GM21528 (cell line): ENCODE data around the gene F7.

ENCODE experiments used
- ATAC-seq: cut with Tn5 transposase; IDR thresholded peaks from one replicate; pipeline ENCODE4 v1.9.1; 2021; ENCODE audit warnings: mild to moderate bottlenecking, moderate library complexity; ENCODE audit not compliant: unreplicated experiment, low FRiP score

The F7 gene

DNA sequence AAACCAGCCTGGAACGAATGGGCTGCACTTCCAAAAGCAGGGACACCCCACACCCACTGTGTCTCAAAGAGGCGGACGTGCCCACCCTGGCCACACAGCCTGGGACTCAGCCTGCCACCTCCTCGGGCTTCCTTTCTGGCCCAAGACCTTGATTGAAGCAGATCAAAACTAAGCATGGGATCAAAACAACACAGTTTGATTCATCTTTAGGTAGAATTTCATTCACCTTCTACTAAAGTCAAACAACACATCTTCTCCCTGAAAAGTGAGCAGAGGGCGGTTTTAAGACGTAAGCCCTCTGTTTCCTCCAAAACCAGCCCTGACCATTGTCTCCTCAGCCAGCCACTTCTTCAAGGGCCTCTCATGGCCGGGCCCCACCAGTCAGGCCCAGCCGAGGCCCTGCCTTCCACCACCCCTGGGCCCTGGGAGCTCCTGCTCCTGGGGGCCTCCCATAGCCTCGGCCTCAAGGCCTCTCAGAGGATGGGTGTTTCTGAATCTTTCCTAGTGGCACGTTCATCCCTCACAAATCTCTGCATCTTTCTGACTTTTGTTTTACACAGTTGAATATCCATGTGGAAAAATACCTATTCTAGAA, 10.7 kb downstream of the F7 start:
- no peak for ATAC-seq

DNA sequence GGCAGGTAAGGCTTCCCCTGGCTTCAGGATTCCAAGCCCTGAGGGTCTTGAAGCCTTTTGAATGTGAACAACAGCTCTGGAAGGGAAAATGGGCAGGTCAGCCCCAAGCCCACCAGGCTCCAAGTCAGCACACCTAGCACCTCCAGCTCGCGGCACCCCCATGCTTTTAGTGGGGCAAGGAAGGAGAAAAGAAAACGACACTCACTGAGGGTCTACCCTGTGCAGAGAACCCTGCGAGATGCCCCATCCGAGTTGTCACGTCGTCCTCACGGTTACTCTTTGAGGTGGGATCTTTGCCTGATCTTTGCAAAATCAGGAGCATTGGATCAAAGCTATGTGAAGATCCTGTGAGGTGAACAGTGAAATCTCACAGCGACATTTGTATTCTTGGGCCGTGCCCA, 11.3 kb downstream of the F7 start:
- ATAC-seq = no peak

DNA sequence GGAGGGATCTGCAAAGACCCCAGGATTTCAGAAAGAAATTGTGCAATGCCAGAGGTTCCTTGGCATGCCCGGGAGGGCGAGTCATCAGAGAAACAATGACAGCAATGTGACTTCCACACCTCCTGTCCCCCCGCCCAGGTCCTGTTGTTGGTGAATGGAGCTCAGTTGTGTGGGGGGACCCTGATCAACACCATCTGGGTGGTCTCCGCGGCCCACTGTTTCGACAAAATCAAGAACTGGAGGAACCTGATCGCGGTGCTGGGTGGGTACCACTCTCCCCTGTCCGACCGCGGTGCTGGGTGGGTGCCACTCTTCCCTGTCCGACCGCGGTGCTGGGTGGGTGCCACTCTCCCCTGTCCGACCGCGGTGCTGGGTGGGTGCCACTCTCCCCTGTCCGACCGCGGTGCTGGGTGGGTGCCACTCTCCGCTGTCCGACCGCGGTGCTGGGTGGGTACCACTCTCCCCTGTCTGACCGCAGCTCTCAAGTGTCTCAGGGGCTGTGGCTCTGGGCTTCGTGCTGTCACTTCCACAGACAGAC, 11.8 kb downstream of the F7 start:
- no peak for ATAC-seq

DNA sequence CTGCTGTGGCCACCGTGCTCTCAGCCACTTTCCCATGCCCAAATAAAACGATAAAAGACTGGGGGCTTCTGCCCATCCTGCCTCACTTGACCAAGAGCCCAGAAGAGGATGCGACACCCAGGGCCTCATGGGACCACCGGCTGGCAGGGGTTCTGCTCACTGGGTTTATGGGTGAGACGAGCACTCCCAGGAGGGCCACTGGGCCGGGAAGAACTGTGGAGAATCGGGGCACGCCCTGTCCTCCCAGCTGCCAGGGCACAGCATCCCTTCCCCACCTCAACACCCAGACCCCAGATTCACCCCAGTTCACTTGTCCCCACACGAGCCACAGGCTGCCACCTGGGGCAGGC, 12.3 kb downstream of the F7 start:
- ATAC-seq = no peak

GRCh38 chr13:113118261-113119021, 12.8 kb downstream of the F7 start:
- no peak for ATAC-seq

DNA sequence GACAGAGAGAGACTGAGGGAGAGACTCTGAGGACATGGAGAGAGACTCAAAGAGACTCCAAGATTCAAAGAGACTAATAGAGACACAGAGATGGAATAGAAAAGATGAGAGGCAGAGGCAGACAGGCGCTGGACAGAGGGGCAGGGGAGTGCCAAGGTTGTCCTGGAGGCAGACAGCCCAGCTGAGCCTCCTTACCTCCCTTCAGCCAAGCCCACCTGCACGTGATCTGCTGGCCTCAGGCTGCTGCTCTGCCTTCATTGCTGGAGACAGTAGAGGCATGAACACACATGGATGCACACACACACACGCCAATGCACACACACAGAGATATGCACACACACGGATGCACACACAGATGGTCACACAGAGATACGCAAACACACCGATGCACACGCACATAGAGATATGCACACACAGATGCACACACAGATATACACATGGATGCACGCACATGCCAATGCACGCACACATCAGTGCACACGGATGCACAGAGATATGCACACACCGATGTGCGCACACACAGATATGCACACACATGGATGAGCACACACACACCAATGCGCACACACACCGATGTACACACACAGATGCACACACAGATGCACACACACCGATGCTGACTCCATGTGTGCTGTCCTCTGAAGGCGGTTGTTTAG, 13.7 kb downstream of the F7 start:
- ATAC-seq = no peak

- ATAC-seq = no peak
Observed at GRCh38 chr13:113119822-113120189, 14.2 kb downstream of the F7 start.

DNA sequence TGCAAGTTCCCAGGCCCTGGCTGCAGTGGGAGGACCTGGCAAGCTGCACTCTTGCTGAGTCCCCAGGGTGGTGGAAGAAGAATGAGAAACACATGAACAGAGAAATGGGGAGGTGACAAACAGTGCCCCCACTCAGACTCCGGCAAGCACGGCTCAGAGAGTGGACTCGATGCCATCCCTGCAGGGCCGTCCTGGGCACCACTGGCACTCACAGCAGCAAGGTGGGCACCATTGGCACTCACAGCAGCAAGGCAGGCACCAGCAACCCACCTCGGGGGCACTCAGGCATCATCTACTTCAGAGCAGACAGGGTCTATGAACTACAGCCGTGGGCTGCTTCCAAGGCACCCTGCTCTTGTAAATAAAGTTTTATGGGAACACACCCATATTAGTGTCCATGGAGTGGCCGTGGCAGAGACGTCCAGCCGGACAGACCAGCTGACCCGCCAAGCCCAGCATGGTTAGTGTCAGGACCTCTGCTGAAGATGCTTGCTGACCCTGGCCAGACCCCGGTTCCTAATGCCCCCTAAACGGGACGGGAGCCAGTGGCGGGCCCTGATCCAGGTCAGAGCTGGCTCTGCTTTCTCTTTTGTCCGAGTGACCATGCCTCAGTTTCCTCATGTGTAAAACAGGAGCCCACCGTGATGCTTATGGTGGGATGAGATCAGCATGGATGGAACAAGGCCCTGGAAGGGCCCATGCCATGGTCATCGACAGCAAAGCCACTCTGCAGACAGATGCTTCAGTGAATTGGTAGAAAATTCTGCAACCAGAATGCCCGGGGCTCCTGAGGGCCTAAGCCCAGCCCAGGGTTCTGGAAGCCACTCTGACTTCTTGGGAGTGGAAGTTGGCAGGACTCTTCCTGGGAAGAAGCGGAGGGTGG, 14.9 kb downstream of the F7 start:
- ATAC-seq = no peak

DNA sequence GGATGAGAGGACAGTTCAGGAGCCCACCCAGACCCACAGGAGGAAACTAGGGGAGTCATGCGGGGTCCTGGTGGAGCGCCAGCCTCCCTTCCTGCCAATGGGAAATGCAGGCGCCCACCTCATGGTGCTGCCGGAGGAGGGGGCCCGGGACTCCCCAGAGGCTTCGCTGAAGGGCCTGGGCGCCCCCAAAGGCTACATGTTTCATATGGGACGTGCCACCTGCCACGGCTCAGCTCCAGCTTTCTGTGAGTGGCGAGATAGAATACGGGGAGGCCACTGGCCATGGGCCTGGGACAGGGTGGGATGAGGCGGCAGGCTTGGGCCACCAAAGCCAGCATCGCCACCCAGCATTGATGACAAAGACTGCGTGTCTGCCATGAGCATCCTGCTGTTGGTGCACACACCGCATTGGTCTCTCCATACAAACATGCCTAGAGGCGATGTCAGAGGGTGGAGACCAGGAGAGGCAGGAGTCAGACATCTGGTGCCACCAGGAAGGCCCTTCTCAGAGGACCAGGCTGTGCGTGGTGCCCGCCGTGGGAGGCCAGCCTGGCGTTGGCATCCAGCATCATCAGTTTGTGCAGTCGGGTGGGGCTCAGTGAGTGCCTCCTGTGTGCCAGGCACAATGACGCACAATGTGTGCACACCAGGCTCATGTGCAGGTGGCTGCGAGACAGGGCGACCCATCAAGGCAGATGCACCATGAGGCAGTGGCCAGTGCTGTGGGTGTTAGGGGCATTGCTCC, 15.8 kb downstream of the F7 start:
- ATAC-seq = no peak

- no peak for ATAC-seq
Observed at GRCh38 chr13:113121928-113122471, 16.4 kb downstream of the F7 start.

GRCh38 chr13:113122550-113123225, 17.1 kb downstream of the F7 start, which contains the start of gene F10:
F10 (plus strand) TSS chr13:113122799; CDS start chr13:113122856, 57 bp downstream.
- no peak for ATAC-seq

GRCh38 chr13:113123226-113124201, 17.9 kb downstream of the F7 start:
- no peak for ATAC-seq

DNA sequence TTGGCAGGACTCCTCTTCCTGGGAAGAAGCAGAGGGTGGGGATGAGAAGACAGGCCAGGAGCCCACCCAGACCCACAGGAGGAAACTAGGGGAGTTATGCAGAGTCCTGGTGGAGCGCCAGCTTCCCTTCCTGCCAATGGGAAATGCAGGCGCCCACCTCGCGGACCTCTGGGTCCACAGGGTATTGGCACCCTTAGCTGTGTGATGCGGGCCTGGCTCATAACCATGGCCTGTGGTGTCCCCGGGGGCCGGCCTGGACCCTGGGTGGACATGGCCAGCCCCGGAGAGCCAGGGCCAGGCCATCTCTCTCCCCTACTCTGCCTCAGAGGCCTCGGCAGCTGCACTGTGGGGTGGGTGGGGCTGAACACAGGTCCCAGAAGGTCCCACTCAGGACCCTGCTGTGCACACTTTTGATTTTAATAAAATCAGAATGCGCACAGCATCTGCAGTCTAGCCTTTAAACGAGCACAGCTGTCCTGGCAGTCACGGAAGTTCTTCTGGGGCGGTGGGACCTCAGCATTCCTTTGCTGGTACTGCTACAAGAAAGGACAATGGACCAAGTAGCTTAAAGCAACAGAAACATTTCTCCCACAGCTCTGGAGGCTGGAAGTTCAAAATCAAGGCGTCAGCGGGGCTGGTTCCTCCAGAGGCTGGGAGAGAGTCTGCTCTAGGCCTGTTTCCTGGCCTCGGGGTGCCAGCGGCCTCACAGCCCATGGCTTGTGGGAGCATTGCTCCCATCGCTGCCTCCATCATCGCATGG, 18.8 kb downstream of the F7 start:
- no peak for ATAC-seq

- ATAC-seq = no peak
Observed at GRCh38 chr13:113125506-113126264, 20.1 kb downstream of the F7 start.

DNA sequence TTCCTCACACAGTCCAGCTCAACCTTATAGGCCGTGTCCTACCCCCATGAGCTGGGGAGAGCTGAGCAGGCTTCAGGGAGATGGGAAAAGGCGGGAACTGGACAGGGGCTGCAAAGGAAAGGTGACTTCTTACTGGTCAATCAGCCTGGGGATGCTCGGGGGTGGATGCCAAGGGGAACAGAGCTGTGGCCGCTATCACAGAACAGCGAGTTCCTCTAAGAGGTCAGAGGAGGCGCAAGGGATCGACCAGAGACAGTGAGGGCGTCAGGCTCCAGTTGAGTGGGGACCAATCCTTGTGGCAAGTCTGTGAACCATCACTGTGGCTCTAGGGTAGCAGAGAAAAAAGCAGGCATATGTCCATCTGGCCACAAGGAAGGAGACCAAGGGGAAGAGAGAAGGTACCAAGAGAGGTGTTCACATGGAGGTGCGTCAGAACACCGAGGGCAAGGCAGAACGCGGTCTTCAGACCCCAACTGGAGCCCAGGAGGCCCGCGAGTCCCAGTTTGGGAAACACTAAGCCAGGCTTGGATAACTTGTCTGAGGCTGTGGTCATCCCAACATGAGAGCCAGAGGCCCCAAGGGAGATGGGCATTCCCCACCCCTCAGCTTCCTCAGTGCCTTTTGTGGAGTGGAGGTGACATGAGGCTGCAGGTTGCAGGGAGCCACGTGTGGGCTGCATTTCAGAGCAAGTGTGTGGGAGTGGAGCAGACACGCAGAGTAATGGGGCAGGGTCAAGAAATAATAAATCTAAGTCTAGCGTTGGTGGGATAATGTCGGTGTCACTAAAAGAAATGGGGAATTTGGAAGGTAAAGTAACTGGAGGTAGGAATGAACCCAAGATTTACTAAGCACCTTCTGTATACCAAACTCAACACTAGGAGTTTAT, 20.9 kb downstream of the F7 start:
- no peak for ATAC-seq

- no peak for ATAC-seq
Observed at GRCh38 chr13:113129480-113129879, 23.9 kb downstream of the F7 start.
